Stimulated activated CD8-positive, alpha-beta memory T cell treated with anti-CD3 and anti-CD28 coated beads, Interleukin-2, amount 100 ng/mL, for 48 hours (primary cell): Measurements from ENCODE around the gene SEMA3F.

Source experiments
- DNase-seq, 2 donors: peaks; one replicate each; pipeline ENCODE4 v3.0.0-alpha.2; 2020; ENCODE audit warnings: low read depth in 2 of 2

Gene SEMA3F

DNA sequence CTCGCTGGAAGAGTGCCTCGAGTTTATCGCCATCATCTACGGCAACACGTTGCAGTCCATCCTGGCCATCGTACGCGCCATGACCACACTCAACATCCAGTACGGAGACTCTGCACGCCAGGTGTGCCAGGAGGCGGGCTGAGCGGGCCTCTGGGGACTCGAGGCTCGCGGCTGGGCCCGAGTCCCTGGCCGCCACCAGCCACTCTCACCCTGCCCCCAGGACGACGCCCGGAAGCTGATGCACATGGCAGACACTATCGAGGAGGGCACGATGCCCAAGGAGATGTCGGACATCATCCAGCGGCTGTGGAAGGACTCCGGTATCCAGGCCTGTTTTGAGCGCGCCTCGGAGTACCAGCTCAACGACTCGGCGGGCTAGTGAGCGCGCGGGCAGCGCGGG lies 38.2 kb downstream of the SEMA3F start:
- no peak for DNase-seq

GRCh38 chr3:50193746-50194127 lies 38.6 kb downstream of the SEMA3F start:
- DNase-seq, result no peak

- peak; percentile 65 to 69 for DNase-seq
Observed at GRCh38 chr3:50194128-50194902, 39.2 kb downstream of the SEMA3F start.

DNA sequence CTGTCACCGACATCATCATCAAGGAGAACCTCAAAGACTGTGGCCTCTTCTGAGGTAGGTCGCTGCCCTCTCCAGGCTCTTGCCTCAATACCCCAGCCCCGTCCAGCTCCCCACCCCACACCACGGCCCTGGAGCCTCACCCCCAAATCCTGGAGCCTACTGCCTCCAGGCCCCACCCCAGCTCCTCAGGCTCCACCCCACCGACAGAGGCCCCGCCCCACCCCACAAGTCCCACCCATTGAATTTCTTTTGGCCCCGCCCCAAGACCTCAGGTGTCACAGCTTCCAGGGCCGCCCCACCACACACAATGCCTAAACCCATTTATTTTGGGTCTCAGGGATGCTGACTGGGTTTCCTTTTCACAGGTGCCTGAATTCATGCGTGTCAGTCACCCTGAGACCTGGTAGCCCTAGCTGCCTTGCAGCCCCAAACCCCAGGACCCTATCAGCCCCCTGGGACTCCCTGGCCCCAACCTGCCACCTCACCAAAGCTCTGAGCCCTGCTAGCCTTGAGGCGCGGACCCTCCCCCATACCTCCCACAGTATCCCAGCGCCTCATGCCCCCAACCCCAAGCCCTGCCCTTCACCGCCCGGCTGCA lies 39.9 kb downstream of the SEMA3F start:
- DNase-seq, result peak in 1 of 2 donors; percentile 24

DNA sequence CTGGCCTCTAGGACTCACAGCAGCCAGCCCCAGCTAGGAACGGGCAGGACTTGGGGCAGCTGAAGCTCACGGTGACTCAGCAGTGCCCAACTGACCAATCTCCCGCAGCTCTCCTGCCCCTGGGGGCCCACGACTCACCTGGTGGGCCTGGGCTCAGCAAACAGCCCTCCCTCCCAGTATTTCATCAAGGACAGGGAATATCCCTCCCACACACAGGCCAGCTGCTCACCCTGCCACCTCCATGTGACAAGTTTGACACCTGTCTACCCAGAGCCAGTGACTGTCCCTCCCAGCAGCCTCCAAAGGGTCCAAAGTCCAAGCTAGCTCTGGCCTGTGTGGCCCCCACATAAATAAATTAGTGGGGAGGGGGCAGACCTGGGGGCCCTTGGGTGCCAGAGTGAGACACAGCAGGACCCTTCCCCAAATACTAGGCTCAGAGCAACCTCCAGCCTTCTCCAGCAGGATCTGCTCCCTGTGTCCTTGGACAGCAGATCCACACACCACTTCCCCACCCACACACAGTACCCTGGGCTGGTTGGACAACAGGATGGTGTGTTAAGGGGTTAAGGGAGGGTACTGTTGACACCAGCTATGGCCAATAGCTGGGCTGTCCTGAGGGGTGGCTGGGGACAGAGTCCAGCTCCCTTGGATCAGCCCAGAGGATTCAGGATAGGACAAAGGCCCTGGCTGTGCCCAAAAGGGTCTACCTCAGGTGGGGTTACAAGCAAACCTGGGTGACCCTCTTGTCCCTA lies 40.6 kb downstream of the SEMA3F start:
- no peak for DNase-seq

- no peak for DNase-seq
Observed at GRCh38 chr3:50196253-50196801, 41.2 kb downstream of the SEMA3F start.

DNA sequence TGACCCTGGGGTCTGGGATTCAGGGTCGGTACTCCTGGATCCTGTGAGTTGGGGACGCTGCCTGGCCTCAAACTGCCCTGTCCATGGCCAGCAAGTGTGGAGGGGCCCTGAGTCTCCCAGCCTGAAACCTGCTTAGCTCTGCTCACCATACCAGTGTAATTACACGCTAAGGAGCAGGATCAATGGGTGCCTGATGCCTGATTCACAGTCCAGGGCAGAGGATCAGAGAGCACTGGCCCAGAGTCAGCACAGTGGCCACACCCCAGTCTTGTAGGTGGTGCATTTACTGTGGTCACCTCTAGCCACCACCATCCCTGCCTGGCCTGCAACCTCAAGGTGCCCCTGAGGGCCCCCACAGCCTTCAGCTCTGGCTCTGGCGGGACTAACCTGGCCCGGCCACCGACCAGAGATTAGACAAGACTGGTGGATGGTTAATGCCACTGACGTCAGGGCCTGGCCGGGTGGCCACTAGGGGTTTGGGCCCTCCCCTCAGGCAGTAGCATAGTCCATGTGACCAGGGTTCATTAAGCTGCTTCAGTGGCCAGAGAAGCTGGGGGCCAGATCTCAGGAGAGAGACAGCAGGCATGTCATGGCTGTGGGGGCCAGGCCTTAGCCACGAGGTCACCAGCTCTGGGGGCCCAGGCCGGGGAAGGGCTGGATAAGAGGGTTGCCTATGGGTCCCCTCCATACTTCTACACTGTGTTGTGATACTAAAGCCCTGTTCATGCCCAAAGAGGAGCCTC lies 46.6 kb downstream of the SEMA3F start:
- no peak for DNase-seq

GRCh38 chr3:50202353-50203112 lies 47.4 kb downstream of the SEMA3F start:
- DNase-seq, result no peak

- DNase-seq, result no peak
Observed at GRCh38 chr3:50203113-50203808, 48.1 kb downstream of the SEMA3F start.

DNA sequence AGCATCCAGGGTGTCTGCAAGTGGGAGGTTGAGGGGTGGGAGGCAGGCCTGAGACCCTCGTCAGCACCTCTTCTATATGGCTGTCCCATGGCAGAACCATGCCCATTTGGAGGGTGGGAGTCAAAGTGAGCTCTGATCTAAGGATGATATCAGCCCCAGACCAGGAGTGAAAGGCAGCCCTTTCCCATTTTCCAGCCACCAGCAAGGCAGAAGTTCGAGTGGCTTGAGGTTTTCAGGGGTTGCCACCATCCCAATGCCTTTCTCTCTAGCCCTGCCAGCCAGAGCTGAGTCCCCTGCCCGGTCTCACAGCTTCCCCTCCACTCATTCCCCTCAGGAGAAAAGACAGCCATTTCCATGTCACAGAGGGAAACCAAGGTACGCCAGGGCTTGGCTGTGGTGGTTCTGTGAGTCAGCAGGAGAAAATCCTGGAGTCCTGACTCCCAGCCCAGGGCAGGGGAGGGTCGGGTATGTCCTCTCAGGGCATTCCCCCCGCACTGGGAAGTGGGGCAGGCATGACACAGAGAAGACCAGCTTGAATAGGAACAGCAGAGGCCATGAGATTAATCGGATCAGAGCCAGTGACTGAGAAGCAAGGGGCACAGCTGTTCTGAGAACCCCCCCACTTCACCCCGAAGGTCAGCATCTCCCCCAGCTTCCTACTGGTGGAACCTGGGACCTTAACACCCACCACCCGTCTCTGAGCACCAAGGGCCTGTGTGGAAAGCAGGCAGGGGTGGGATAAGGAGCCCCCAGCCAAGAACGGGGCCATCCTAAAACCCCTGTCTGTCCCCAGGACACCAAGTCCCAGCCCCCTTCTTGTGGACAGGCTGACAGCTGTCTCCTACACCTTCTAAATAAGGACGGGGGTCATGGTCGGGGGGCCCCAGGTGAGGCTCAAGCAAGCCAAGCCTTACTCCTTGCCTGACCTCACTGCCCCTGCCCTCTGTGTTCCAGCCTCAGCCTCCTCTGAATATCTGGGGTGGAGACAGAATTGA lies 49.0 kb downstream of the SEMA3F start:
- DNase-seq, result no peak

- no peak for DNase-seq
Observed at GRCh38 chr3:50204804-50205412, 49.8 kb downstream of the SEMA3F start, which contains the start of gene SLC38A3. TSS of gene SLC38A3 (plus strand) at chr3:50205271. CDS start at chr3:50214200, 8,929 bp downstream.

- DNase-seq, result peak in 1 of 2 donors; percentile 16
Observed at GRCh38 chr3:50205413-50206276, 50.5 kb downstream of the SEMA3F start.

- DNase-seq, result no peak
Observed at GRCh38 chr3:50207359-50208042, 52.4 kb downstream of the SEMA3F start.

DNA sequence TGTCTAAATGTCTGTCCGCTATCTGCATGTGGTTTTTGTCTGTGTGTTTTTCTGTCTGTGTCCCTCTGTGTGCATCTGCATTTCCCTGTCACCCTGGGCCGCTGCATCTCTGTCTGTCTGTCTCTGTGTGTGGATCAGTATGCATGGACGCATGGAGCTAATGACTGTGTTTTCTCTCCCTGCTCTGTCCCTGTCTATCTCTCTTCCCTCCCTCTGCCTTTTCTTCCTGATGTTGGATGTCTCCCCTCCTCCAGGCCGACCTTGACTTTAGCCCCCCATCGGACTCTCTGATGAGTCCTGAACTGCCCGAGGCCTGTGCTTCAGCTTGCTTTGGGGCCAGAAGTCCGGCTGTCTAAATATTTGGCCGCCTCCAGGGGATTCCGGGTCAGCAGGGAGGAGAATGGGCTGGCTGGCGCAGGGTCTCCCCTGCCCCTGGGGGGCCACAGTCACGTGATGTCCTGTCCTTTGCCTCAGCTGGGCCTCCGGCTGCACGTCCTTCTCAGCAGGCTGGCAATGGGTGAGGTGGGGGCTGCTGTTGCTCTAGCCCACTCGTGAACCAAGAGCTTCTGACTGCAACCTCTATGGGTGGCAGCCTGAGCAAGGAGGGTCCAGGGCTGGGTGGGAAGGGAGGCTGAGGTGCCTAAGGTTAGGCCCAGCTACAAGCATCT lies 53.7 kb downstream of the SEMA3F start:
- no peak for DNase-seq

GRCh38 chr3:50210176-50210509 lies 55.0 kb downstream of the SEMA3F start:
- no peak for DNase-seq

- DNase-seq, result no peak
Observed at GRCh38 chr3:50210510-50211367, 55.6 kb downstream of the SEMA3F start.
